PC-9 (cell line): ENCODE measurements around the gene RUNX3. TPM values are rescaled to one million over a fixed set of nuclear protein-coding genes. Genes with fewer than 3 reads are reported as not detected.

ENCODE experiments used
- BruUV-seq: library from RNA; stranded (reverse); fragments of 400-500 nt; replicated peaks from 2 replicates; lab custom pipeline; 2021; lab: Mats Ljungman, UMichigan
- CTCF ChIA-PET: fragments of 300-600 bp; sonication (Branson Sonifier 250); formaldehyde crosslinking; loops from one replicate; lab custom pipeline; 2022; ENCODE audit warnings: antibody characterized with exemption; lab: Charles Lee
- POLR2A ChIA-PET: fragments of 300-600 bp; sonication (Branson Sonifier 250); formaldehyde crosslinking; loops from one replicate; lab custom pipeline; 2022; ENCODE audit warnings: antibody characterized with exemption; ENCODE audit not compliant: unreplicated experiment; lab: Charles Lee
- DNase-seq, 2 experiments: peaks; one replicate each; pipeline versions ENCODE4 v3.0.0 to v3.0.0-alpha.2; 2015 to 2022; ENCODE audit warnings: mixed read lengths in 1 of 2
- H2AFZ ChIP-seq: fragments of 200-600 bp; sonication (generic); 2 replicates; pipeline ENCODE4 v1.8.1; 2017; ENCODE audit warnings: antibody characterized with exemption
- H3F3A ChIP-seq: fragments of 200-600 bp; sonication (generic); 2 replicates; pipeline ENCODE4 v1.8.1; 2017; ENCODE audit warnings: antibody characterized with exemption, mild to moderate bottlenecking, low read depth; ENCODE audit not compliant: insufficient read depth
- H3K27ac ChIP-seq: fragments of 200-600 bp; sonication (generic); 2 replicates; pipeline ENCODE4 v1.6.1; 2016; ENCODE audit warnings: mixed run types
- H3K27me3 ChIP-seq: fragments of 200-600 bp; sonication (generic); 2 replicates; pipeline ENCODE4 v1.6.1; 2016; ENCODE audit warnings: low read depth, mixed run types; ENCODE audit not compliant: insufficient read depth
- H3K36me3 ChIP-seq: fragments of 200-600 bp; sonication (generic); 2 replicates; pipeline ENCODE4 v1.6.1; 2016; ENCODE audit warnings: low read depth, mixed run types
- H3K4me1 ChIP-seq: fragments of 200-600 bp; sonication (generic); replicated peaks from 2 replicates; pipeline ENCODE4 v1.6.1; 2016; ENCODE audit warnings: mixed run types; ENCODE audit not compliant: insufficient read depth
- H3K4me2 ChIP-seq: fragments of 200-600 bp; sonication (generic); 2 replicates; pipeline ENCODE4 v1.6.1; 2017; ENCODE audit warnings: mixed run types
- H3K4me3 ChIP-seq: fragments of 200-600 bp; sonication (generic); 2 replicates; pipeline ENCODE4 v1.6.1; 2016; ENCODE audit warnings: mixed run types
- H3K79me2 ChIP-seq: fragments of 200-600 bp; sonication (generic); 2 replicates; pipeline ENCODE4 v1.6.1; 2017; ENCODE audit warnings: low read depth, mixed run types
- H3K9me2 ChIP-seq: fragments of 200-600 bp; sonication (generic); 2 replicates; pipeline ENCODE4 v1.8.1; 2017; ENCODE audit warnings: mild to moderate bottlenecking; ENCODE audit not compliant: insufficient read depth
- H3K9me3 ChIP-seq: fragments of 200-600 bp; sonication (generic); 2 replicates; pipeline ENCODE4 v1.8.1; 2016; ENCODE audit warnings: low read depth; ENCODE audit not compliant: insufficient read depth
- H4K20me1 ChIP-seq: fragments of 200-600 bp; sonication (generic); 2 replicates; pipeline ENCODE4 v1.8.1; 2017; ENCODE audit not compliant: insufficient read depth
- EZH2 ChIP-seq: fragments of 200-600 bp; sonication (generic); IDR thresholded peaks from 2 replicates; pipeline ENCODE4 v1.8.0; 2017; ENCODE audit warnings: antibody characterized with exemption, low read depth
- intact Hi-C: fragments of 100-400 bp; cut with micrococcal nuclease; formaldehyde crosslinking; loops from one replicate; pipeline ENCODE4 v1.10.0; 2022; ENCODE audit not compliant: unreplicated experiment
- microRNA-seq: library from miRNA; unstranded; fragments of <30 nt; microRNA quantifications from one replicate; pipeline ENCODE4 v1.2.0, GENCODE V29; 2021; ENCODE audit warnings: borderline number of aligned reads, borderline replicate concordance
- total RNA-seq: library from RNA; stranded (reverse); gene quantifications from 2 replicates; pipeline ENCODE4 v1.2.3, GENCODE V29; 2021
- TF ChIP-seq, protein P1 (sequence below): fragments of 200-600 bp; sonication (generic); conservative IDR thresholded peaks from 2 replicates; pipeline ENCODE4 v1.6.1; 2017; ENCODE audit warnings: mixed run types, antibody characterized with exemption, mild to moderate bottlenecking, moderate library complexity

The RUNX3 gene
- total RNA-seq, 1 experiment from 2014 or later, result not detected

DNA sequence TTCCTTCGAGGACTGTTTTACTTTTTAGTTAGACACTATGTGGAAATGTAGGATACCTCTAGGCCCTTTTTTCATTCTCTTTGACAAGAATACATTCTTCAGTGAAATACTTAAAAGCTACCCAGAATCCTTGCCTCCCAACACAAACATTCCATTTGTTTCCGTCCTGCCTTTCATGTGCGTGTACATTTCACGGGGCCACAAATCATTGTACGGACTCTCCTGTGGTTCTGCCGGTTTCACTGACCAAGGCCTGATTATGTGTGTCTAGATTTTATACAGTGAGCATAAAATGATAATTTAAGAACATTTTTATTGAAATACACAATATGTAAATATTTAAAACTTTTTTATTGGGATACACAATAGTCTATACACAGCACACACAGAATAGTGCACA, 76.4 kb downstream of the RUNX3 start:
- no peak for DNase-seq
- no peaks in the 10 kb centered on the region for H4K20me1 ChIP-seq
- TF ChIP-seq, protein P1, sequence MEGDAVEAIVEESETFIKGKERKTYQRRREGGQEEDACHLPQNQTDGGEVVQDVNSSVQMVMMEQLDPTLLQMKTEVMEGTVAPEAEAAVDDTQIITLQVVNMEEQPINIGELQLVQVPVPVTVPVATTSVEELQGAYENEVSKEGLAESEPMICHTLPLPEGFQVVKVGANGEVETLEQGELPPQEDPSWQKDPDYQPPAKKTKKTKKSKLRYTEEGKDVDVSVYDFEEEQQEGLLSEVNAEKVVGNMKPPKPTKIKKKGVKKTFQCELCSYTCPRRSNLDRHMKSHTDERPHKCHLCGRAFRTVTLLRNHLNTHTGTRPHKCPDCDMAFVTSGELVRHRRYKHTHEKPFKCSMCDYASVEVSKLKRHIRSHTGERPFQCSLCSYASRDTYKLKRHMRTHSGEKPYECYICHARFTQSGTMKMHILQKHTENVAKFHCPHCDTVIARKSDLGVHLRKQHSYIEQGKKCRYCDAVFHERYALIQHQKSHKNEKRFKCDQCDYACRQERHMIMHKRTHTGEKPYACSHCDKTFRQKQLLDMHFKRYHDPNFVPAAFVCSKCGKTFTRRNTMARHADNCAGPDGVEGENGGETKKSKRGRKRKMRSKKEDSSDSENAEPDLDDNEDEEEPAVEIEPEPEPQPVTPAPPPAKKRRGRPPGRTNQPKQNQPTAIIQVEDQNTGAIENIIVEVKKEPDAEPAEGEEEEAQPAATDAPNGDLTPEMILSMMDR, result no peak
- no peak for TF ChIP-seq EZH2
- no peaks in the 10 kb centered on the region for H3K27me3 ChIP-seq
- H3K27ac ChIP-seq, result no peak overlapping the region
- no peaks in the 10 kb centered on the region for H3K79me2 ChIP-seq
- H3F3A ChIP-seq, result no peaks in the 10 kb centered on the region
- POLR2A ChIA-PET, result no interaction called here
- H3K9me3 ChIP-seq, result no peaks in the 10 kb centered on the region
- no peaks in the 10 kb centered on the region for H3K9me2 ChIP-seq
- H3K4me2 ChIP-seq, result no peak overlapping the region
- intact Hi-C loops, result no loop called here
- CTCF ChIA-PET, result no interaction called here
- no peaks in the 10 kb centered on the region for H3K4me1 ChIP-seq
- no peaks in the 10 kb centered on the region for H3K36me3 ChIP-seq
- H3K4me3 ChIP-seq, result no peak overlapping the region
- no peak overlapping the region for H2AFZ ChIP-seq
- no TSS peak for BruUV-seq

DNA sequence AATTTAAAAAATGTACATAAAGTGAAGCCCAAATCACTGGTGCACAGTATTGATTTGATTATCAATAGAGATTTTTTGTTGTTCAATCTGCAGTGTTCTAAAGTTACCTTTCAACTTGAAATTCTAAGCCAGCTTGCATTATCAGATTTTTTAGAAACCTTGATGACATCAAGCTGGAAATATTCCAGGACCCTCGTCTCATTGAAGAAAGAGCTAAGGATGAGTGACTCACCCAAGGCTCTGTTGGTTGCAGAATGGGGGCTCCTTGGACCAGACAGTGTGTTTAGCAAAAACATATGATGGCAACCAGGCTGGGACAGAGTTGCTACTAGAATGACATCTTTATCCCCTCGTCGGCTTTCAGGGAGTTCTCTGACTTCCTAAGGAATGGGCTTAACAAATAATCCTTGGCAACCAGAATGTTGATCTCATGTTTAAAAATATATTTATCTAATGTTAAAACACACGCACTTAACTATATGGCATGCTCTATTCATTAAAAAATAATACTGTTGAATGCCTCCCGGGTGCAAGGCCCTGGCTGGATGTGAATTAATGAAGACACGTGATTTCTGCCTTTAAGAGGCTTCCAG, 79.7 kb downstream of the RUNX3 start:
- no peaks in the 10 kb centered on the region for H3K36me3 ChIP-seq
- TF ChIP-seq, protein P1, result no peak
- TF ChIP-seq EZH2, result no peak
- POLR2A ChIA-PET, result no interaction called here
- no peak overlapping the region for H2AFZ ChIP-seq
- H3F3A ChIP-seq, result peaks cover 9% of the 10 kb centered on the region; the same call in 1 of the 2 replicates
- CTCF ChIA-PET, result interaction anchor here (0.6 kb wide), 1 partner anchor 72 kb away, joined by 12 read pairs; no protein-coding TSS in a partner anchor
- no peak for DNase-seq
- H3K79me2 ChIP-seq, result no peaks in the 10 kb centered on the region
- no peaks in the 10 kb centered on the region for H4K20me1 ChIP-seq
- intact Hi-C loops, result no loop called here
- no peak overlapping the region for H3K4me3 ChIP-seq
- H3K4me2 ChIP-seq, result no peak overlapping the region
- H3K4me1 ChIP-seq, result no peaks in the 10 kb centered on the region
- H3K9me3 ChIP-seq, result no peaks in the 10 kb centered on the region
- BruUV-seq, result no TSS peak
- no peaks in the 10 kb centered on the region for H3K9me2 ChIP-seq
- H3K27ac ChIP-seq, result no peak overlapping the region
- H3K27me3 ChIP-seq, result no peaks in the 10 kb centered on the region

DNA sequence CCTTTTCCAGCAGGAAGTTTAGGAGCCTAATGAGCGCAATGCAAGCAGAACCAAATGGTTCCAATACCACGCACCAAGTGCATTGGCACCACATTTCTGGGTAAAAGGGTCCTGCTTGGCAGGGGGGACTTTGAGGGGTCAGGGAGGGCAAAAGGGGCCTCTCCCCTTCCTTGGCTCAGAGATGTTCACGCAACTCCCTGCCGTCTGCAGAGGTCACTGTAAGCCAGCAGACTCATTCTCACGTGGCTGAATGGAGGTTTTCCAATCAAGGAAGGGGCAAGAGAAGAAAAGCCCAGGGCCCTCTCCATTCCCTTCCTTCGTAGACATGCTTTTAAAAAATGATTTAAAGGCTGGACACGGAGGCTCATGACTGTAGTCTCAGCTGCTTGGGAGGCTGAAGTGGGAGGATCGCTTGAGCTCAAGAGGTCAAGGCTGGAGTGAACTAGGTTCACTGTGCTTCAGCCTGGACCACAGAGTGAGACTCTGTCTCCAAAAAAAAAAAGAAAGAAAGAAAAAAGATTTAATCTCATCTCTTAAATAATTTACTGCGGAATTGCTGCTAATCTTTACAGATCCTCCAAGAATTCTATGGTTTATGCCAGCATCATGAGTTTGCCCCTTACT, 80.3 kb downstream of the RUNX3 start:
- Histone ChIP-seq H3K9me2 (no peaks in the 10 kb centered on the region), H3K27me3 (no peaks in the 10 kb centered on the region), H3K4me3 (no peak overlapping the region), H3K36me3 (no peaks in the 10 kb centered on the region), H4K20me1 (no peaks in the 10 kb centered on the region), H3K4me1 (no peaks in the 10 kb centered on the region), H3K9me3 (no peaks in the 10 kb centered on the region), H3K27ac (no peak overlapping the region), H3F3A (peaks cover 9% of the 10 kb centered on the region; the same call in 1 of the 2 replicates), H3K4me2 (no peak overlapping the region), H3K79me2 (no peaks in the 10 kb centered on the region), H2AFZ (no peak overlapping the region)
- no peak for DNase-seq
- TF ChIP-seq EZH2, result no peak
- TF ChIP-seq, protein P1, result no peak; the same call in 1 of the 2 replicates
- BruUV-seq, result no TSS peak
- CTCF ChIA-PET, result interaction anchor here (0.6 kb wide), 1 partner anchor 72 kb away, joined by 12 read pairs; no protein-coding TSS in a partner anchor
- intact Hi-C loops, result loop anchor here (1.0 kb wide), 1 partner anchor 49 kb away; no protein-coding TSS in a partner anchor
- POLR2A ChIA-PET, result no interaction called here

Small RNA genes lying within 50 kb of the gene (microRNA-seq; reads per million reads assigned to microRNA genes)
- gene MIR6731, result not detected

Other genes starting within 250 kb of the RUNX3 start
- 94.6 and 123 TPM in 2 replicates for gene CLIC4, start 184.8 kb downstream of the RUNX3 start, total RNA-seq